ENCODE measurements around the gene CEP112.

GRCh38 chr17:65893692-65894279, 298.1 kb downstream of the CEP112 start:
- TF ChIP-seq, protein P1, sequence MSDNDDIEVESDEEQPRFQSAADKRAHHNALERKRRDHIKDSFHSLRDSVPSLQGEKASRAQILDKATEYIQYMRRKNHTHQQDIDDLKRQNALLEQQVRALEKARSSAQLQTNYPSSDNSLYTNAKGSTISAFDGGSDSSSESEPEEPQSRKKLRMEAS (IDR thresholded peaks at IDR 0.05; ENCODE audit: insufficient read depth, insufficient read length) = no peak
- TF ChIP-seq POLR2A (IDR thresholded peaks at IDR 0.05; ENCODE audit: low read depth, low read length) = no peak

Measured in endothelial cell of umbilical vein (primary cell).